Peyer's patch (tissue), 4 donors: Measurements from ENCODE around the gene MARF1. TPM values are rescaled to one million over a fixed set of nuclear protein-coding genes. Genes with fewer than 3 reads are reported as not detected.
"Not testable (repeated sequence)": the region's sequence is repeated elsewhere in the genome, so short reads cannot be mapped to it uniquely, and the experiment has no call there.

Source experiments
- DNase-seq, 3 donors: peaks; one replicate each; pipeline ENCODE4 v3.0.0-alpha.2; 2017 to 2019
- H3K27ac ChIP-seq, 4 donors: fragments of 200-600 bp; sonication (generic); one replicate each; pipeline ENCODE4 v1.5.1; 2016 to 2019
- H3K27me3 ChIP-seq, 2 donors: fragments of 200-600 bp; sonication (generic); one replicate each; pipeline ENCODE4 v1.5.1; 2019
- H3K36me3 ChIP-seq, 3 donors: fragments of 200-600 bp; sonication (generic); one replicate each; pipeline ENCODE4 v1.5.1; 2016 to 2019
- H3K4me1 ChIP-seq, 4 donors: fragments of 200-600 bp; sonication (generic); one replicate each; pipeline ENCODE4 v1.5.1; 2016 to 2019
- H3K4me3 ChIP-seq, 4 donors: fragments of 200-600 bp; sonication (generic); 1 replicate in 3 of 4; 2 replicates in 1 of 4; pipeline ENCODE4 v1.5.1; 2016 to 2019; ENCODE audit warnings: mild to moderate bottlenecking in 1 of 4
- H3K9me3 ChIP-seq, 4 donors: fragments of 200-600 bp; sonication (generic); one replicate each; pipeline ENCODE4 v1.5.1; 2016 to 2019; ENCODE audit warnings: mild to moderate bottlenecking in 1 of 4
- POLR2A ChIP-seq, 2 donors: fragments of 450-650 bp; IDR thresholded peaks; one replicate each; pipeline ENCODE4 v1.5.1; 2017; ENCODE audit warnings: antibody characterized with exemption in 2 of 2, mild to moderate bottlenecking in 2 of 2, moderate library complexity in 2 of 2
- total RNA-seq, 4 donors: library from RNA; depleted of rRNA; stranded (reverse); fragments of >200 nt; gene quantifications; one replicate each; pipeline ENCODE4 v1.1.0, GENCODE V29; 2016
- TF ChIP-seq, protein P1 (sequence below), 6 experiments: fragments of 450-650 bp in 4 of 6; fragments of 200-600 bp in 2 of 6; sonication (generic) in 1 of 6; IDR thresholded peaks; one replicate each; pipeline ENCODE4 v1.5.1; 2017 to 2019; ENCODE audit warnings: antibody characterized with exemption in 6 of 6, mild to moderate bottlenecking in 3 of 6, moderate library complexity in 1 of 6

Gene MARF1, protein sequence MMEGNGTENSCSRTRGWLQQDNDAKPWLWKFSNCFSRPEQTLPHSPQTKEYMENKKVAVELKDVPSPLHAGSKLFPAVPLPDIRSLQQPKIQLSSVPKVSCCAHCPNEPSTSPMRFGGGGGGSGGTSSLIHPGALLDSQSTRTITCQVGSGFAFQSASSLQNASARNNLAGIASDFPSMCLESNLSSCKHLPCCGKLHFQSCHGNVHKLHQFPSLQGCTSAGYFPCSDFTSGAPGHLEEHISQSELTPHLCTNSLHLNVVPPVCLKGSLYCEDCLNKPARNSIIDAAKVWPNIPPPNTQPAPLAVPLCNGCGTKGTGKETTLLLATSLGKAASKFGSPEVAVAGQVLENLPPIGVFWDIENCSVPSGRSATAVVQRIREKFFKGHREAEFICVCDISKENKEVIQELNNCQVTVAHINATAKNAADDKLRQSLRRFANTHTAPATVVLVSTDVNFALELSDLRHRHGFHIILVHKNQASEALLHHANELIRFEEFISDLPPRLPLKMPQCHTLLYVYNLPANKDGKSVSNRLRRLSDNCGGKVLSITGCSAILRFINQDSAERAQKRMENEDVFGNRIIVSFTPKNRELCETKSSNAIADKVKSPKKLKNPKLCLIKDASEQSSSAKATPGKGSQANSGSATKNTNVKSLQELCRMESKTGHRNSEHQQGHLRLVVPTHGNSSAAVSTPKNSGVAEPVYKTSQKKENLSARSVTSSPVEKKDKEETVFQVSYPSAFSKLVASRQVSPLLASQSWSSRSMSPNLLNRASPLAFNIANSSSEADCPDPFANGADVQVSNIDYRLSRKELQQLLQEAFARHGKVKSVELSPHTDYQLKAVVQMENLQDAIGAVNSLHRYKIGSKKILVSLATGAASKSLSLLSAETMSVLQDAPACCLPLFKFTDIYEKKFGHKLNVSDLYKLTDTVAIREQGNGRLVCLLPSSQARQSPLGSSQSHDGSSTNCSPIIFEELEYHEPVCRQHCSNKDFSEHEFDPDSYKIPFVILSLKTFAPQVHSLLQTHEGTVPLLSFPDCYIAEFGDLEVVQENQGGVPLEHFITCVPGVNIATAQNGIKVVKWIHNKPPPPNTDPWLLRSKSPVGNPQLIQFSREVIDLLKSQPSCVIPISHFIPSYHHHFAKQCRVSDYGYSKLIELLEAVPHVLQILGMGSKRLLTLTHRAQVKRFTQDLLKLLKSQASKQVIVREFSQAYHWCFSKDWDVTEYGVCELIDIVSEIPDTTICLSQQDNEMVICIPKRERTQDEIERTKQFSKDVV (N-terminal part only)
- 10 to 100 TPM; 39.1 to 74.3 (median 52.1) TPM for total RNA-seq

DNA sequence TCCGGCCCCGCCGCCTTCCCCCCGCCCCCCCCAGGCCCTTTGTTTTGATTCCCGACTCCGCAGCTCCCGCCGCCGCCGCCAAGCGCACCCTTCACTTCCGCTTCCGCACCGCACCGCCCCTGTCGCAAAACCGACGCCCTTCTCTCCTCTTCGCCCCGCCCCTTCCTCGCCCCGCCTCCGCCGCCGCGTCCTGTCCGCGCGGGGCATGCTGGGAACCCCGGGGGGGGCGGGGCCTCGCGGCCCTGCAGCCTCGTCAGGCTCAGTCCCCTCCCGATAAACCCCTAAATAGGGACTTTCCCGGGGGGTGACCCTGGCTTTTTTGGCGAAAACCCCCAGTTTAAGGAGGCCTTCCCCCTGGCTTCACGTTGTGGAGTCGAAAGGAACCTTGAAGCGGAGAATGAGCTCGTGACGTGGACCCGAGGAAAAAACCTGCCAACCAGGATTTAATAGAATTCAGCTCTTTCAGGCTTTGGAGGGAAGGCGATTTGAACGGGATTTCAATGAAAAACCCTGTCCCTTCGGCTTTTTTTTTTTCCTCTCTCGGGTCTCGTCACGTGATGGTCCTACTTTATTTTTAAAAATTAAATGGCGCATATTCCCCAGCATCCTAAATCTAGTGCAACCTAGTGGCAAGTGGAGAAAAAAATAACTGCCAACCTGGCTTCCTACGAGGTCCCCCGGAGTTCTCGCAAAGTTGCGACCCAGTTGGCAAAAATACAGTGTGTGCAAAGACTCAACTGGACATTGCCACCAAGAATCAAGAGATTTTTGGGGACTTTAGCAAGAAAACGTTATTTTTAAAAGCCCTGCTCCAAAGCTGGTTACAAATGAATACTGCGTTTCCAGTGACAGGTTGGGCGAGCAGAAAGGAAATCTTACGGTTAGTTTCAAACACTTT, at the start of gene MARF1:
TSS of gene MARF1 (minus strand) at position 107 of the 898 bp plus-strand sequence. CDS start 3,921 bp downstream, outside the sequence.
- peak within 1 kb of the TSS; percentile 70 to 96 (median 81) for H3K4me3 ChIP-seq
- H3K36me3 ChIP-seq: peaks cover 0 to 7% (median 0%) of the 10 kb centered on the region in 3 donors
- DNase-seq: peak; percentile 99 to 100 (median 99)
- H3K4me1 ChIP-seq: peaks cover 9 to 26% (median 12%) of the 10 kb centered on the region in 4 donors
- TF ChIP-seq POLR2A (IDR thresholded peaks at IDR 0.05): peak; percentile 97 to 98
- TF ChIP-seq, protein P1, sequence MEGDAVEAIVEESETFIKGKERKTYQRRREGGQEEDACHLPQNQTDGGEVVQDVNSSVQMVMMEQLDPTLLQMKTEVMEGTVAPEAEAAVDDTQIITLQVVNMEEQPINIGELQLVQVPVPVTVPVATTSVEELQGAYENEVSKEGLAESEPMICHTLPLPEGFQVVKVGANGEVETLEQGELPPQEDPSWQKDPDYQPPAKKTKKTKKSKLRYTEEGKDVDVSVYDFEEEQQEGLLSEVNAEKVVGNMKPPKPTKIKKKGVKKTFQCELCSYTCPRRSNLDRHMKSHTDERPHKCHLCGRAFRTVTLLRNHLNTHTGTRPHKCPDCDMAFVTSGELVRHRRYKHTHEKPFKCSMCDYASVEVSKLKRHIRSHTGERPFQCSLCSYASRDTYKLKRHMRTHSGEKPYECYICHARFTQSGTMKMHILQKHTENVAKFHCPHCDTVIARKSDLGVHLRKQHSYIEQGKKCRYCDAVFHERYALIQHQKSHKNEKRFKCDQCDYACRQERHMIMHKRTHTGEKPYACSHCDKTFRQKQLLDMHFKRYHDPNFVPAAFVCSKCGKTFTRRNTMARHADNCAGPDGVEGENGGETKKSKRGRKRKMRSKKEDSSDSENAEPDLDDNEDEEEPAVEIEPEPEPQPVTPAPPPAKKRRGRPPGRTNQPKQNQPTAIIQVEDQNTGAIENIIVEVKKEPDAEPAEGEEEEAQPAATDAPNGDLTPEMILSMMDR (IDR thresholded peaks at IDR 0.05): peak; percentile 24 to 62 (median 48)
- peak within 1 kb of the TSS; percentile 94 to 99 (median 98) for H3K27ac ChIP-seq
- H3K27me3 ChIP-seq: no peaks in the 10 kb centered on the region
- no peaks in the 10 kb centered on the region for H3K9me3 ChIP-seq

DNA sequence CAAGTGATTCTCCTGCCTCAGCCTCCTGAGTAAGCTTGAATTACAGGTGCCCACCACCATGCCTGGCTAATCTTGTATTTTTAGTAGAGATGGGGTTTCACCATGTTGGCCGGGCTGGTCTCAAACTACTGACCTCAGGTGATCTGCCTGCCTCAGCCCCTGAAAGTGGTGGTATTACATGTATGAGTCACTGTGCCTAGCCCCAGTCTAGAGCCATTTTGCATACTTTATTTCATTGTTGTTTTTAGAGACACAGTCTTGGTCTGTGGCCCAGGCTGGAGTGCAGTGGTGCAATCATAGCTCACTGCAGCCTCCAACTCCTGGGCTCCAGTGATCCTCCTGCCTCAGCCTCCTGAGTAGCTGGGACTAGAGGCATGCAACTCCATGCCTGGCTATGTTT, 49.6 kb upstream of the MARF1 start:
- H3K36me3 ChIP-seq: peaks cover 0 to 86% (median 0%) of the 10 kb centered on the region in 3 donors
- not testable (repeated sequence) for H3K9me3 ChIP-seq, H3K4me1 ChIP-seq, H3K27me3 ChIP-seq, DNase-seq, H3K4me3 ChIP-seq, H3K27ac ChIP-seq

DNA sequence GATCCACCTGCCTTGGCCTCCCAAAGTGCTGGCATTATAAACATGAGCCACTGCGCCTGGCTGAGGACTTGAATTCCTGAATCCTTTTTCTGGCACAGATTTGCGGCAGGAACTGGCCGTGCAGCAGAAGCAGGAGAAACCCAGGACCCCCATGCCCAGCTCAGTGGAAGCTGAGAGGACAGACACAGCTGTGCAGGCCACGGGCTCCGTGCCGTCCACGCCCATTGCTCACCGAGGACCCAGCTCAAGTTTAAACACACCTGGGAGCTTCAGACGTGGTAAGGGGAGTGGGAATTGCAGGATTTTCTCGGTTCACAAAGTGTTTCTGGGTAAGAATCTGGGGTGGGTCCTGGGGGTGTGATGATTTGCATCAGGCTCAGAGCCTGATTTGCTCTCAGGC, 48.1 kb upstream of the MARF1 start:
- no peak for DNase-seq
- H3K4me3 ChIP-seq: no peak overlapping the region
- H3K27me3 ChIP-seq: no peaks in the 10 kb centered on the region
- H3K9me3 ChIP-seq: no peaks in the 10 kb centered on the region
- H3K4me1 ChIP-seq: no peaks in the 10 kb centered on the region
- H3K27ac ChIP-seq: no peak overlapping the region
- TF ChIP-seq POLR2A (IDR thresholded peaks at IDR 0.05): no peak
- TF ChIP-seq, protein P1 (IDR thresholded peaks at IDR 0.05): no peak
- H3K36me3 ChIP-seq: peaks cover 0 to 87% (median 0%) of the 10 kb centered on the region in 3 donors

DNA sequence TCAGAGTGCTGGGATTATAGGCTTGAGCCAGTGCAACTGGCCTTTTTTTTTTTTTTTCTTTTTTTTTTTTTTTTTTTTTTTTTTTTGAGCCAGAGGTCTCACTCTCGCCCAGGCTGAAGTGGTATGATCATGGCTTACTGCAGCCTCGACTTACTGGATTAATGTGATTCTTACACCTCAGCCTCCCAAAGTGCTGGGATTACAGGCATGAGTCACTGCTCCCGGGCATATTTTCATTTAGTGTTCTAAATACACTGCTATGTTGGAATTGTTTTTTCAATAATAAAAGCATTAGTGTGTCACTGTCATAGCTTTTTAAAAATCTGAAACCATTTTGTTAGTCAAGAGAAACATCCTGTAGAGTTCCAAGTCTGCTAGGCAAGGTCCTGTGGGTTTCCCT, 47.3 kb upstream of the MARF1 start:
- no peaks in the 10 kb centered on the region for H3K4me1 ChIP-seq
- TF ChIP-seq, protein P1 (IDR thresholded peaks at IDR 0.05): no peak
- no peak for TF ChIP-seq POLR2A (IDR thresholded peaks at IDR 0.05)
- H3K4me3 ChIP-seq: no peak overlapping the region
- H3K27me3 ChIP-seq: no peaks in the 10 kb centered on the region
- no peak for DNase-seq
- H3K36me3 ChIP-seq: peaks cover 0 to 85% (median 0%) of the 10 kb centered on the region in 3 donors
- no peak overlapping the region for H3K27ac ChIP-seq
- no peaks in the 10 kb centered on the region for H3K9me3 ChIP-seq

DNA sequence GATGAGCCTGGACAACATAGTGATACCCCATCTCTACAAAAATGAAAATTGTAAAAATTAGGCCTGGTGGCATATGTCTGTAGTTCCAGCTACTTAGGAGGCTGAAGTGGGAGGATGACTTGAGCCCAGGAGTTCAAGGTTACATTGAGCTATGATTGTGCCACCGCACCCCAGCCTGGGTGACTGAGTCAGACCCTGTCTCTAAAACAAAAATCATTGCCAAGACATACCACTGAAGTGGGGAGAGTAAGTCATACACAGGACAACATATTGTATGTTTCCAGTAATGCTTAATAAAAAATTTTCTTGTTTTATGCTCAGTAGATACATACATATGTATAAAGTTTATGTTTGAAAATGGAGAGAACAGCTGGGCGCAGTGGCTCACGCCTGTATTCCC, 46.3 kb upstream of the MARF1 start:
- TF ChIP-seq, protein P1 (IDR thresholded peaks at IDR 0.05): no peak
- TF ChIP-seq POLR2A (IDR thresholded peaks at IDR 0.05): no peak
- Histone ChIP-seq H3K4me1 (no peaks in the 10 kb centered on the region), H3K9me3 (no peaks in the 10 kb centered on the region), H3K36me3 (peaks cover 0 to 81% (median 0%) of the 10 kb centered on the region in 3 donors), H3K4me3 (no peak overlapping the region), H3K27me3 (no peaks in the 10 kb centered on the region), H3K27ac (no peak overlapping the region)
- DNase-seq: no peak
